ENCODE data around the gene DMRTA1.
"Not testable (repeated sequence)": the region's sequence is repeated elsewhere in the genome, so short reads cannot be mapped to it uniquely, and the experiment has no call there.

GRCh38 chr9:22435252-22435651, 11.4 kb upstream of the DMRTA1 start:
- not testable (repeated sequence) for TF ChIP-seq CTCF, POLR2A (IDR thresholded peaks at IDR 0.05)

Measured in Peyer's patch (tissue), 4 donors.